IMR-90 (cell line): ENCODE results near the gene TRAF3IP3. TPM values are rescaled to one million over a fixed set of nuclear protein-coding genes. Genes with fewer than 3 reads are reported as not detected.

Source experiments
- ATAC-seq: fragments of 200-7000 bp; cut with Tn5 transposase; 2 replicates; pipeline ENCODE4 v1.9.1; 2020; ENCODE audit warnings: low read depth, mild to moderate bottlenecking, moderate library complexity
- BruUV-seq: library from RNA; stranded (reverse); fragments of 400-500 nt; replicated peaks from 2 replicates; lab custom pipeline; 2021; lab: Mats Ljungman, UMichigan
- CTCF ChIA-PET: fragments of 300-600 bp; formaldehyde crosslinking; extraction: SDS; loops from one replicate; lab custom pipeline; 2021; ENCODE audit warnings: antibody characterized with exemption; lab: Yijun Ruan, JAX
- POLR2A ChIA-PET: fragments of 300-600 bp; sonication (Branson Sonifier 250); formaldehyde crosslinking; loops from one replicate; lab custom pipeline; 2022; ENCODE audit warnings: antibody characterized with exemption; ENCODE audit not compliant: unreplicated experiment; lab: Charles Lee
- DNase-seq: peaks from one replicate; pipeline ENCODE4 v3.0.0; 2013
- H2AFZ ChIP-seq: replicated peaks from 2 replicates; pipeline ENCODE3; 2013; ENCODE audit warnings: low read length, mild to moderate bottlenecking; ENCODE audit not compliant: poor library complexity
- H2AK5ac ChIP-seq: 2 replicates; pipeline ENCODE4 v1.6.1; 2013; ENCODE audit warnings: low read depth, low read length, inconsistent platforms
- H2AK9ac ChIP-seq: replicated peaks from 2 replicates; pipeline ENCODE3; 2013; ENCODE audit warnings: mild to moderate bottlenecking, low read depth, low read length, moderate library complexity; ENCODE audit not compliant: poor library complexity
- H2BK120ac ChIP-seq: 2 replicates; pipeline ENCODE4 v1.6.1; 2013; ENCODE audit warnings: low read depth, low read length, inconsistent platforms
- H2BK15ac ChIP-seq: 3 replicates; pipeline ENCODE4 v1.6.1; 2013; ENCODE audit warnings: low read depth, low read length, inconsistent platforms
- H2BK20ac ChIP-seq: 2 replicates; pipeline ENCODE4 v1.6.1; 2013; ENCODE audit warnings: low read depth, mild to moderate bottlenecking, inconsistent platforms, low read length, moderate library complexity
- H2BK5ac ChIP-seq: 2 replicates; pipeline ENCODE4 v1.6.1; 2013; ENCODE audit warnings: mild to moderate bottlenecking, low read depth, low read length, inconsistent platforms; ENCODE audit not compliant: poor library complexity, severe bottlenecking
- H3K14ac ChIP-seq: replicated peaks from 2 replicates; pipeline ENCODE4 v1.6.1; 2013; ENCODE audit warnings: low read depth, low read length, inconsistent platforms
- H3K18ac ChIP-seq: 2 replicates; pipeline ENCODE4 v1.6.1; 2013; ENCODE audit warnings: low read depth, low read length, control low read depth
- H3K23ac ChIP-seq: 2 replicates; pipeline ENCODE4 v1.6.1; 2013; ENCODE audit warnings: low read depth, low read length, inconsistent platforms
- H3K27ac ChIP-seq: 2 replicates; pipeline ENCODE4 v1.5.1; 2013; ENCODE audit warnings: mild to moderate bottlenecking, control low read depth, low read length; ENCODE audit not compliant: insufficient read depth
- H3K27me3 ChIP-seq: 2 replicates; pipeline ENCODE4 v1.6.1; 2013; ENCODE audit warnings: low read length; ENCODE audit not compliant: control insufficient read depth, insufficient read depth
- H3K36me3 ChIP-seq: 2 replicates; pipeline ENCODE4 v1.6.1; 2013; ENCODE audit warnings: low read length, mixed read lengths; ENCODE audit not compliant: control insufficient read depth, insufficient read depth
- H3K4ac ChIP-seq: 2 replicates; pipeline ENCODE4 v1.6.1; 2013; ENCODE audit warnings: low read depth, low read length, inconsistent platforms
- H3K4me1 ChIP-seq: 2 replicates; pipeline ENCODE4 v1.6.1; 2013; ENCODE audit warnings: low read length, mixed read lengths; ENCODE audit not compliant: control insufficient read depth, insufficient read depth
- H3K4me2 ChIP-seq: 2 replicates; pipeline ENCODE4 v1.6.1; 2013; ENCODE audit warnings: low read depth, mild to moderate bottlenecking, control low read depth, low read length, moderate library complexity
- H3K4me3 ChIP-seq: 2 replicates; pipeline ENCODE4 v1.5.1; 2013; ENCODE audit warnings: low read depth, mild to moderate bottlenecking, control low read depth, low read length, moderate library complexity; ENCODE audit not compliant: insufficient read depth
- H3K56ac ChIP-seq: 2 replicates; pipeline ENCODE4 v1.6.1; 2013; ENCODE audit warnings: low read length, inconsistent platforms; ENCODE audit not compliant: insufficient read depth; ENCODE audit errors: extremely low read depth
- H3K79me1 ChIP-seq, 2 experiments: 2 replicates each; pipeline ENCODE4 v1.6.1; 2013; ENCODE audit warnings: low read length in 2 of 2, inconsistent platforms in 1 of 2, low read depth in 1 of 2
- H3K9ac ChIP-seq: 2 replicates; pipeline ENCODE4 v1.6.1; 2013; ENCODE audit warnings: low read depth, low read length, control low read depth
- H3K9me1 ChIP-seq: 2 replicates; pipeline ENCODE4 v1.6.1; 2013; ENCODE audit warnings: low read length, inconsistent platforms; ENCODE audit not compliant: insufficient read depth
- H3K9me3 ChIP-seq: 2 replicates; pipeline ENCODE4 v1.6.1; 2013; ENCODE audit warnings: low read length; ENCODE audit not compliant: control insufficient read depth, insufficient read depth
- H4K20me1 ChIP-seq: 2 replicates; pipeline ENCODE4 v1.6.1; 2013; ENCODE audit warnings: low read length, inconsistent platforms; ENCODE audit not compliant: insufficient read depth
- H4K5ac ChIP-seq: 2 replicates; pipeline ENCODE4 v1.6.1; 2013; ENCODE audit warnings: mild to moderate bottlenecking, low read depth, low read length, control low read depth
- H4K8ac ChIP-seq, 2 experiments: 2 replicates each; pipeline ENCODE4 v1.6.1; 2013; ENCODE audit warnings: low read depth in 2 of 2, low read length in 2 of 2, control low read depth in 1 of 2, inconsistent platforms in 1 of 2
- H4K91ac ChIP-seq: 2 replicates; pipeline ENCODE4 v1.6.1; 2013; ENCODE audit warnings: low read depth, low read length, inconsistent platforms; ENCODE audit not compliant: insufficient read depth
- BHLHE40 ChIP-seq: fragments of 150-350 bp; IDR thresholded peaks from 2 replicates; pipeline ENCODE4 v1.6.1; 2016; ENCODE audit warnings: mild to moderate bottlenecking, low read depth, low read length
- CEBPB ChIP-seq: IDR thresholded peaks from 2 replicates; pipeline ENCODE4 v1.6.1; 2012; ENCODE audit warnings: low read depth, low read length, improper control_type of control experiment
- CHD1 ChIP-seq: IDR thresholded peaks from 2 replicates; pipeline ENCODE4 v1.6.1; 2012; ENCODE audit warnings: low read depth, low read length, improper control_type of control experiment
- FOS ChIP-seq: fragments of 150-350 bp; IDR thresholded peaks from 2 replicates; pipeline ENCODE4 v1.6.1; 2016; ENCODE audit warnings: low read depth, low read length
- MAFK ChIP-seq: IDR thresholded peaks from 2 replicates; pipeline ENCODE4 v1.6.1; 2012; ENCODE audit warnings: low read depth, low read length, improper control_type of control experiment
- MAZ ChIP-seq: IDR thresholded peaks from 2 replicates; pipeline ENCODE4 v1.6.1; 2012; ENCODE audit warnings: low read depth, mild to moderate bottlenecking, low read length, improper control_type of control experiment, moderate library complexity, borderline replicate concordance
- MXI1 ChIP-seq: IDR thresholded peaks from 2 replicates; pipeline ENCODE4 v1.6.1; 2012; ENCODE audit warnings: low read depth, mild to moderate bottlenecking, low read length, moderate library complexity, borderline replicate concordance
- NFE2L2 ChIP-seq: fragments of 150-350 bp; IDR thresholded peaks from 2 replicates; pipeline ENCODE4 v1.6.1; 2016; ENCODE audit warnings: low read depth, mild to moderate bottlenecking, low read length
- POLR2A ChIP-seq: IDR thresholded peaks from 2 replicates; pipeline ENCODE4 v1.6.1; 2012; ENCODE audit warnings: mild to moderate bottlenecking, low read depth, low read length
- RAD21 ChIP-seq: IDR thresholded peaks from 2 replicates; pipeline ENCODE4 v1.6.1; 2012; ENCODE audit warnings: low read length, improper control_type of control experiment
- RCOR1 ChIP-seq: IDR thresholded peaks from 2 replicates; pipeline ENCODE4 v1.6.1; 2012; ENCODE audit warnings: mild to moderate bottlenecking, low read length, improper control_type of control experiment; ENCODE audit not compliant: insufficient replicate concordance
- RFX5 ChIP-seq: IDR thresholded peaks from 2 replicates; pipeline ENCODE4 v1.8.0; 2012; ENCODE audit warnings: low read depth, mild to moderate bottlenecking, low read length, moderate library complexity
- SMC3 ChIP-seq: fragments of 150-350 bp; IDR thresholded peaks from 2 replicates; pipeline ENCODE4 v1.6.1; 2016; ENCODE audit warnings: low read depth, mild to moderate bottlenecking, antibody characterized with exemption, low read length, moderate library complexity
- WGBS, 2 experiments: methylation state at CpG; one replicate each; pipeline versions ENCODE4 v1.1.5 to v1.1.7; 2013; ENCODE audit warnings: missing lambda C conversion rate in 2 of 2; ENCODE audit not compliant: insufficient read length in 1 of 2; ENCODE audit errors: extremely low coverage in 2 of 2; 5-methylcytosine and 5-hydroxymethylcytosine counted together
- dilution Hi-C: fragments of 300-500 bp; cut with HindIII; formaldehyde crosslinking; loops from one replicate; pipeline ENCODE4 v1.14.3; 2018; ENCODE audit warnings: low sequenced_read_pairs; ENCODE audit not compliant: unreplicated experiment
- in situ Hi-C: fragments of 300-500 bp; cut with MboI; formaldehyde crosslinking; loops from 3 replicates; pipeline ENCODE4 v1.14.3; 2019; ENCODE audit warnings: low sequenced_read_pairs, inconsistent platforms, mixed read lengths
- intact Hi-C: fragments of 100-400 bp; cut with micrococcal nuclease; formaldehyde crosslinking; loops from 2 replicates; pipeline ENCODE4 v1.10.0; 2022
- polyA plus RNA-seq, 3 experiments: library from polyadenylated mRNA; depleted of rRNA; stranded (reverse); fragments of >200 nt; gene quantifications; 2 replicates each; pipeline ENCODE4 v1.2.3, GENCODE V29; 2012; ENCODE audit warnings: low replicate concordance in 1 of 3
- total RNA-seq: library from RNA; depleted of rRNA; stranded (reverse); fragments of >200 nt; gene quantifications from 2 replicates; pipeline ENCODE4 v1.2.3, GENCODE V29; 2012
- TF ChIP-seq, protein P1 (sequence below): fragments of 150-350 bp; IDR thresholded peaks from 2 replicates; pipeline ENCODE4 v1.6.1; 2017; ENCODE audit warnings: mild to moderate bottlenecking, antibody characterized with exemption, low read length, low read depth
- TF ChIP-seq, protein P2 (sequence below): conservative IDR thresholded peaks from 2 replicates; pipeline ENCODE4 v1.5.1; 2012; ENCODE audit warnings: mild to moderate bottlenecking, low read depth, low read length, improper control_type of control experiment
- TF ChIP-seq, protein P3 (sequence below): fragments of 150-350 bp; IDR thresholded peaks from 2 replicates; pipeline ENCODE4 v1.6.1; 2016; ENCODE audit warnings: low read depth, mild to moderate bottlenecking, low read length, moderate library complexity, borderline replicate concordance

The TRAF3IP3 gene
- total and polyA plus RNA-seq, 2 of the 4 experiments (the other 2 are of a cell fraction): 0.12 to 0.18 TPM

DNA sequence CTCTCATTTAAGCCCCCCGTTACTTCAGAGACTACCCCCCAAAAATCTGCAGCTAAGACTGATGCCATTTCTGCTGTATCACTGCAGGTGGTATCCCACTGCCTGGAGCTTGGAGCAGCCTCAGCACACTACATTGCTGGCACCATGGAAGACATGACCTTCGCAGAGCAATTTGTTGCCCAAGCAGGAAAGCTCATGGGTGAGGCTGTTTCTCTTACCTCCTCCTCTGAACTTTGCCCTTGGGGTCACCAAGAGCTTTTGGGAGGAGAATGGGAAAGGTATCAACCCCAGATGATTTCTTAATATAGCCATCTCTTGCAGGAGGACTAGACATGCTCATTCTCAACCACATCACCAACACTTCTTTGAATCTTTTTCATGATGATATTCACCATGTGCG is 49.2 kb upstream of the TRAF3IP3 start:
- Histone ChIP-seq H2BK20ac (no peak overlapping the region), H3K27me3 (no peaks in the 10 kb centered on the region), H3K9me1 (no peaks in the 10 kb centered on the region), H3K4ac (no peak overlapping the region), H2AK5ac (no peak overlapping the region), H2BK5ac (no peak overlapping the region), H3K4me3 (no peak overlapping the region), H4K91ac (no peak overlapping the region), H3K9ac (no peak overlapping the region), H2BK120ac (no peak overlapping the region), H2AK9ac (no peak overlapping the region), H3K36me3 (no peaks in the 10 kb centered on the region), H3K56ac (no peak overlapping the region), H2BK15ac (no peak overlapping the region), H4K20me1 (no peaks in the 10 kb centered on the region), H3K79me1 (no peaks in the 10 kb centered on the region), H4K5ac (no peak overlapping the region), H3K4me1 (no peaks in the 10 kb centered on the region), H4K8ac (no peak overlapping the region), H3K27ac (no peak overlapping the region), H3K14ac (no peak overlapping the region), H3K9me3 (no peaks in the 10 kb centered on the region), H3K23ac (no peak overlapping the region), H3K18ac (no peak overlapping the region), H3K4me2 (no peak overlapping the region), H2AFZ (no peak overlapping the region)
- intact Hi-C loops (loop anchor here (2.0 kb wide), 1 partner anchor 32 kb away; no protein-coding TSS in a partner anchor), dilution Hi-C loops (no loop called here), in situ Hi-C loops (no loop called here)
- CTCF ChIA-PET: no interaction called here
- ATAC-seq: no peak
- WGBS, 2 experiments: 100% methylated on average over 1 of the region's 3 CpGs; no CpG with 5 or more reads in 1 of the 2 experiments
- DNase-seq: no peak
- POLR2A ChIA-PET: no interaction called here
- TF ChIP-seq, protein P1, sequence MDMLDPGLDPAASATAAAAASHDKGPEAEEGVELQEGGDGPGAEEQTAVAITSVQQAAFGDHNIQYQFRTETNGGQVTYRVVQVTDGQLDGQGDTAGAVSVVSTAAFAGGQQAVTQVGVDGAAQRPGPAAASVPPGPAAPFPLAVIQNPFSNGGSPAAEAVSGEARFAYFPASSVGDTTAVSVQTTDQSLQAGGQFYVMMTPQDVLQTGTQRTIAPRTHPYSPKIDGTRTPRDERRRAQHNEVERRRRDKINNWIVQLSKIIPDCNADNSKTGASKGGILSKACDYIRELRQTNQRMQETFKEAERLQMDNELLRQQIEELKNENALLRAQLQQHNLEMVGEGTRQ: no peak
- no peak for TF ChIP-seq CEBPB
- TF ChIP-seq CHD1: no peak
- TF ChIP-seq POLR2A: no peak
- TF ChIP-seq, protein P2, sequence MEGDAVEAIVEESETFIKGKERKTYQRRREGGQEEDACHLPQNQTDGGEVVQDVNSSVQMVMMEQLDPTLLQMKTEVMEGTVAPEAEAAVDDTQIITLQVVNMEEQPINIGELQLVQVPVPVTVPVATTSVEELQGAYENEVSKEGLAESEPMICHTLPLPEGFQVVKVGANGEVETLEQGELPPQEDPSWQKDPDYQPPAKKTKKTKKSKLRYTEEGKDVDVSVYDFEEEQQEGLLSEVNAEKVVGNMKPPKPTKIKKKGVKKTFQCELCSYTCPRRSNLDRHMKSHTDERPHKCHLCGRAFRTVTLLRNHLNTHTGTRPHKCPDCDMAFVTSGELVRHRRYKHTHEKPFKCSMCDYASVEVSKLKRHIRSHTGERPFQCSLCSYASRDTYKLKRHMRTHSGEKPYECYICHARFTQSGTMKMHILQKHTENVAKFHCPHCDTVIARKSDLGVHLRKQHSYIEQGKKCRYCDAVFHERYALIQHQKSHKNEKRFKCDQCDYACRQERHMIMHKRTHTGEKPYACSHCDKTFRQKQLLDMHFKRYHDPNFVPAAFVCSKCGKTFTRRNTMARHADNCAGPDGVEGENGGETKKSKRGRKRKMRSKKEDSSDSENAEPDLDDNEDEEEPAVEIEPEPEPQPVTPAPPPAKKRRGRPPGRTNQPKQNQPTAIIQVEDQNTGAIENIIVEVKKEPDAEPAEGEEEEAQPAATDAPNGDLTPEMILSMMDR: no peak
- TF ChIP-seq, protein P3, sequence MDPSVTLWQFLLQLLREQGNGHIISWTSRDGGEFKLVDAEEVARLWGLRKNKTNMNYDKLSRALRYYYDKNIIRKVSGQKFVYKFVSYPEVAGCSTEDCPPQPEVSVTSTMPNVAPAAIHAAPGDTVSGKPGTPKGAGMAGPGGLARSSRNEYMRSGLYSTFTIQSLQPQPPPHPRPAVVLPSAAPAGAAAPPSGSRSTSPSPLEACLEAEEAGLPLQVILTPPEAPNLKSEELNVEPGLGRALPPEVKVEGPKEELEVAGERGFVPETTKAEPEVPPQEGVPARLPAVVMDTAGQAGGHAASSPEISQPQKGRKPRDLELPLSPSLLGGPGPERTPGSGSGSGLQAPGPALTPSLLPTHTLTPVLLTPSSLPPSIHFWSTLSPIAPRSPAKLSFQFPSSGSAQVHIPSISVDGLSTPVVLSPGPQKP: no peak
- TF ChIP-seq MXI1: no peak
- no peak for TF ChIP-seq SMC3
- no peak for TF ChIP-seq RAD21
- TF ChIP-seq NFE2L2: no peak
- TF ChIP-seq RCOR1: no peak
- TF ChIP-seq BHLHE40: no peak
- TF ChIP-seq FOS: no peak
- no peak for TF ChIP-seq RFX5
- no peak for TF ChIP-seq MAZ
- TF ChIP-seq MAFK: no peak
- no TSS peak for BruUV-seq
